K562 (cell line): ENCODE measurements around the gene POLR3A. TPM values are rescaled to one million over a fixed set of nuclear protein-coding genes. Genes with fewer than 3 reads are reported as not detected.

ENCODE experiments used
- ATAC-seq: fragments of 200-7000 bp; cut with Tn5 transposase; 3 replicates; pipeline ENCODE4 v1.9.1; 2020; ENCODE audit warnings: moderate library complexity
- BruUV-seq: library from RNA; stranded (reverse); fragments of 400-500 nt; replicated peaks from 2 replicates; lab custom pipeline; 2021; lab: Mats Ljungman, UMichigan
- CTCF ChIA-PET: fragments of 300-600 bp; formaldehyde crosslinking; extraction: SDS; loops from one replicate; lab custom pipeline; 2021; ENCODE audit warnings: low intra/inter-chr PET ratio; lab: Yijun Ruan, JAX
- POLR2A ChIA-PET: fragments of 300-600, 350-650 bp; sonication (Branson Sonifier 250); formaldehyde crosslinking; extraction: SDS; loops from one replicate; lab custom pipeline; 2021; ENCODE audit warnings: antibody characterized with exemption, inconsistent platforms; lab: Yijun Ruan, JAX
- DNase-seq, 4 experiments: peaks; one replicate each; pipeline versions ENCODE4 v3.0.0 to v3.0.0-alpha.2; 2011 to 2018; ENCODE audit warnings: low spot score in 3 of 4, mixed read lengths in 3 of 4; ENCODE audit errors: extremely low read depth in 1 of 4
- FAIRE-seq: peaks from 2 replicates; lab custom pipeline; 2011; peaks lifted over from hg19 to GRCh38; lab: Jason Lieb, UNC
- H2AFZ ChIP-seq: 2 replicates; pipeline ENCODE4 v1.6.0; 2011; ENCODE audit warnings: low read depth, low read length, control low read depth, inconsistent platforms
- H3K27ac ChIP-seq: fragments of 200-600 bp; 3 replicates; pipeline ENCODE4 v1.8.0; 2011; ENCODE audit warnings: low read depth, mild to moderate bottlenecking, control low read depth, inconsistent platforms, low read length, moderate library complexity, mixed read lengths; ENCODE audit errors: extremely low read depth
- H3K27me3 ChIP-seq, 2 experiments: fragments of 300-600 bp in 1 of 2; 2 replicates in 1 of 2; 3 replicates in 1 of 2; pipeline versions ENCODE4 v1.6.0 to v1.8.0; 2011; ENCODE audit warnings: inconsistent platforms in 2 of 2, low read length in 2 of 2, mild to moderate bottlenecking in 1 of 2, mixed read lengths in 1 of 2, moderate library complexity in 1 of 2; ENCODE audit not compliant: control insufficient read depth in 2 of 2, insufficient read depth in 2 of 2
- H3K36me3 ChIP-seq: fragments of 300-600 bp; 3 replicates; pipeline ENCODE4 v1.8.0; 2011; ENCODE audit warnings: mild to moderate bottlenecking, low read length, inconsistent platforms; ENCODE audit not compliant: control insufficient read depth, insufficient read depth
- H3K4me1 ChIP-seq, 2 experiments: fragments of 200-600 bp in 1 of 2; replicated peaks in 1 of 2; 2 replicates in 1 of 2; 3 replicates in 1 of 2; pipeline versions ENCODE4 v1.5.1 to v1.8.0; 2011; ENCODE audit warnings: inconsistent platforms in 2 of 2, low read length in 2 of 2, mild to moderate bottlenecking in 1 of 2, mixed read lengths in 1 of 2, moderate library complexity in 1 of 2; ENCODE audit not compliant: control insufficient read depth in 2 of 2, insufficient read depth in 2 of 2
- H3K4me2 ChIP-seq: 2 replicates; pipeline ENCODE4 v1.6.1; 2011; ENCODE audit warnings: low read length, control low read depth, inconsistent platforms, mixed read lengths; ENCODE audit not compliant: insufficient read depth
- H3K4me3 ChIP-seq: fragments of 200-600 bp; sonication (generic), shearing (Covaris generic); 2 replicates; pipeline ENCODE4 v1.5.1; 2016; ENCODE audit warnings: control low read depth, inconsistent platforms
- H3K79me2 ChIP-seq: fragments of 200-600 bp; 3 replicates; pipeline ENCODE4 v1.8.0; 2011; ENCODE audit warnings: low read length, inconsistent platforms; ENCODE audit not compliant: control insufficient read depth, insufficient read depth
- H3K9ac ChIP-seq, 2 experiments: 2 replicates each; pipeline versions ENCODE4 v1.6.0 to v1.6.1; 2011; ENCODE audit warnings: low read depth in 2 of 2, low read length in 2 of 2, control low read depth in 1 of 2, inconsistent platforms in 1 of 2, mild to moderate bottlenecking in 1 of 2, mixed read lengths in 1 of 2; ENCODE audit not compliant: insufficient read depth in 1 of 2
- H3K9me1 ChIP-seq: one replicate; pipeline ENCODE4 v1.6.0; 2011; ENCODE audit warnings: inconsistent platforms, mild to moderate bottlenecking, low read length, moderate library complexity; ENCODE audit not compliant: control insufficient read depth, insufficient read depth
- H3K9me3 ChIP-seq: replicated peaks from 2 replicates; pipeline ENCODE4 v1.5.1; 2011; ENCODE audit warnings: low read depth, low read length, inconsistent platforms; ENCODE audit not compliant: control insufficient read depth, insufficient read depth
- H4K20me1 ChIP-seq: replicated peaks from 2 replicates; pipeline ENCODE4 v1.6.1; 2011; ENCODE audit warnings: low read length, inconsistent platforms, mixed read lengths; ENCODE audit not compliant: control insufficient read depth, insufficient read depth
- RNF2 ChIP-seq: sonication (generic); IDR thresholded peaks from 2 replicates; pipeline ENCODE4 v1.6.1; 2016
- WGBS: fragments of 100-300 bp; shearing (Covaris generic); methylation state at CpG from one replicate; pipeline ENCODE4 v1.1.6; 2016; ENCODE audit warnings: low coverage, mixed read lengths; ENCODE audit not compliant: insufficient coverage; ENCODE audit errors: missing lambda C conversion rate; 5-methylcytosine and 5-hydroxymethylcytosine counted together
- in situ Hi-C: fragments of 300-500 bp; cut with MboI; formaldehyde crosslinking; loops from 4 replicates; pipeline ENCODE4 v1.15.0; 2018; ENCODE audit warnings: inconsistent platforms, mixed read lengths
- intact Hi-C: fragments of 100-400 bp; cut with micrococcal nuclease; formaldehyde crosslinking; loops from 2 replicates; pipeline ENCODE4 v1.14.2; 2022
- polyA plus RNA-seq, 8 experiments: library from polyadenylated mRNA; depleted of rRNA in 4 of 8; stranded (reverse) in 5 of 8; unstranded in 3 of 8; fragments of >200 nt; fragmentation: Nextera tagmentation in 2 of 8; fragmentation: Illumina TruSeq in 1 of 8; extraction: Ambion mirVana in 2 of 8; extraction: Trizol in 1 of 8; gene quantifications; 2 replicates each; pipeline versions ENCODE4 v1.2.1 to v1.2.3, GENCODE V29; 2011 to 2014; ENCODE audit warnings: inconsistent platforms in 1 of 8, missing spikeins in 1 of 8
- total RNA-seq, 7 experiments: library from RNA; depleted of rRNA in 6 of 7; stranded (reverse); fragments of >200 nt in 6 of 7; fragmentation: Illumina TruSeq in 2 of 7; extraction: Trizol in 2 of 7; gene quantifications; 2 replicates each; pipeline versions ENCODE4 v1.2.1 to v1.2.3, GENCODE V29; 2011 to 2021; ENCODE audit warnings: low replicate concordance in 1 of 7
- TF ChIP-seq, protein P1 (sequence below): fragments of 450-650 bp; IDR thresholded peaks from 2 replicates; pipeline ENCODE4 v1.6.1; 2018; ENCODE audit not compliant: partially characterized antibody

Gene POLR3A
- total and polyA plus RNA-seq, 9 of the 15 experiments (the other 6 are each of a cell fraction or from before 2014, with no cell fraction given) = 14.9 to 37.0 (median 26.7) TPM

DNA sequence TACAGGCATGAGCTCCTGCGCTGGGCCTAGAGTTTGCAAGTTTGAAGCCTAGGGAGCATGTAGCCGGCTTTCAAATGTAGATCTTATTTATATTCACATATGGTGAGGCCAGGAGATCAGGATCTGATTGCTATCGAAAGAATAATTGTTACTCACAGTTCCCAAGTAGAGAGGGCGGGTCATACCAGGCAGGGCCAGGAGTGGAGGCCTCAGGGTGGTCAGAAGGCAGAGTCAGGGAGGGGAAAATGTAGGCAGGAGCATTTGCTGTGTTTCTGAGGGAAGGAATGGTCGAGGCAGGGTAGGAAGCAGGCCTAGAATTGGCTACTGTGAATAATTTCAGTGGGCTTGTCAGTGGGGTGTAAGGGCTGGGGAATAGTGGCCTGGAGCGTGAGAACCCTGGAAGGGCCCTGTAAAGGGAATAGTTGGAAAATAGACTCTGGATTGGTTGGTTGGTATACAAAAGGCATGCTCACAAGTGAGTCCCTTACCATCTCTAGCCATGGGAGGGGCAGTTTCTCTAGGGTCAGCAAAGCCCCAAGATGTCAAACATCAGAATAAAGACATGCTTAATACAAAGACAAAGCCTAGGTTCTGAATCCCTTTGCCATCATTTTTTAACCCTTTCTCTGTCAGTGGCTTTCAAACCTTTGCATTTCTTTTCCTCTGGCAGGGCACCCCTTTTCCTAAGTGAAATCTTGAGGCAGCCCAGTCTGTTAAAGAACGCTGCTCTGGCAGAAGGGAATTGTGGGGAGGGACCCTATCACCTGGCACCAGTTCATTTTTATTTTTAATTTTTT is 66.8 kb downstream of the POLR3A start:
- 49% methylated on average over 7 of the region's 7 CpGs for WGBS
- no peak for FAIRE-seq

More for the DNA sequence above, 66.8 kb downstream of the POLR3A start:
- H3K4me3 ChIP-seq = no peak overlapping the region
- no peak overlapping the region for H2AFZ ChIP-seq
- POLR2A ChIA-PET = no interaction called here
- H3K36me3 ChIP-seq = no peaks in the 10 kb centered on the region
- no peaks in the 10 kb centered on the region for H3K27me3 ChIP-seq
- no peaks in the 10 kb centered on the region for H4K20me1 ChIP-seq
- no TSS peak for BruUV-seq
- H3K27ac ChIP-seq = no peak overlapping the region
- intact Hi-C loops = no loop called here
- TF ChIP-seq, protein P1, sequence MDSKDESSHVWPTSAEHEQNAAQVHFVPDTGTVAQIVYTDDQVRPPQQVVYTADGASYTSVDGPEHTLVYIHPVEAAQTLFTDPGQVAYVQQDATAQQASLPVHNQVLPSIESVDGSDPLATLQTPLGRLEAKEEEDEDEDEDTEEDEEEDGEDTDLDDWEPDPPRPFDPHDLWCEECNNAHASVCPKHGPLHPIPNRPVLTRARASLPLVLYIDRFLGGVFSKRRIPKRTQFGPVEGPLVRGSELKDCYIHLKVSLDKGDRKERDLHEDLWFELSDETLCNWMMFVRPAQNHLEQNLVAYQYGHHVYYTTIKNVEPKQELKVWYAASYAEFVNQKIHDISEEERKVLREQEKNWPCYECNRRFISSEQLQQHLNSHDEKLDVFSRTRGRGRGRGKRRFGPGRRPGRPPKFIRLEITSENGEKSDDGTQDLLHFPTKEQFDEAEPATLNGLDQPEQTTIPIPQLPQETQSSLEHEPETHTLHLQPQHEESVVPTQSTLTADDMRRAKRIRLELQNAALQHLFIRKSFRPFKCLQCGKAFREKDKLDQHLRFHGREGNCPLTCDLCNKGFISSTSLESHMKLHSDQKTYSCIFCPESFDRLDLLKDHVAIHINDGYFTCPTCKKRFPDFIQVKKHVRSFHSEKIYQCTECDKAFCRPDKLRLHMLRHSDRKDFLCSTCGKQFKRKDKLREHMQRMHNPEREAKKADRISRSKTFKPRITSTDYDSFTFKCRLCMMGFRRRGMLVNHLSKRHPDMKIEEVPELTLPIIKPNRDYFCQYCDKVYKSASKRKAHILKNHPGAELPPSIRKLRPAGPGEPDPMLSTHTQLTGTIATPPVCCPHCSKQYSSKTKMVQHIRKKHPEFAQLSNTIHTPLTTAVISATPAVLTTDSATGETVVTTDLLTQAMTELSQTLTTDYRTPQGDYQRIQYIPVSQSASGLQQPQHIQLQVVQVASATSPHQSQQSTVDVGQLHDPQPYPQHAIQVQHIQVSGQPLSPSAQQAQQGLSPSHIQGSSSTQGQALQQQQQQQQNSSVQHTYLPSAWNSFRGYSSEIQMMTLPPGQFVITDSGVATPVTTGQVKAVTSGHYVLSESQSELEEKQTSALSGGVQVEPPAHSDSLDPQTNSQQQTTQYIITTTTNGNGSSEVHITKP = peak; percentile 66
- no peak for TF ChIP-seq RNF2
- TF ChIP-seq, all 486 proteins: peak for 1
- H3K4me2 ChIP-seq = no peak overlapping the region
- no peak for ATAC-seq
- in situ Hi-C loops = no loop called here
- CTCF ChIA-PET = no interaction called here
- no peaks in the 10 kb centered on the region; a peak in 1 of 5 replicates for H3K4me1 ChIP-seq
- no peak for DNase-seq
- H3K79me2 ChIP-seq = no peaks in the 10 kb centered on the region
- peaks cover 6% of the 10 kb centered on the region for H3K9me3 ChIP-seq
- peak overlapping the region in 1 of 2 experiments; percentile 46; a peak in 1 of 4 replicates for H3K9ac ChIP-seq
- no peaks in the 10 kb centered on the region for H3K9me1 ChIP-seq
